Activated T-cell treated with anti-CD3 and anti-CD28 coated beads, Interleukin-2, amount 50 U/mL, for 48 hours (primary cell): ENCODE data around the gene COL4A1.

Experiments
- DNase-seq, 2 experiments: peaks; one replicate each; pipeline ENCODE4 v3.0.0-alpha.2; 2020

COL4A1 gene

GRCh38 chr13:110233181-110233950 lies 73.6 kb downstream of the COL4A1 start:
- no peak for DNase-seq

- no peak for DNase-seq
Observed at GRCh38 chr13:110232756-110233155, 74.2 kb downstream of the COL4A1 start.

GRCh38 chr13:110232142-110232541 lies 74.8 kb downstream of the COL4A1 start:
- no peak for DNase-seq

- DNase-seq: no peak
Observed at GRCh38 chr13:110231348-110232047, 75.5 kb downstream of the COL4A1 start.

- DNase-seq: no peak
Observed at GRCh38 chr13:110230661-110231347, 76.2 kb downstream of the COL4A1 start.

GRCh38 chr13:110229905-110230563 lies 76.9 kb downstream of the COL4A1 start:
- DNase-seq: no peak

GRCh38 chr13:110228936-110229904 lies 77.7 kb downstream of the COL4A1 start:
- DNase-seq: no peak

- no peak for DNase-seq
Observed at GRCh38 chr13:110227864-110228643, 78.9 kb downstream of the COL4A1 start.

- no peak for DNase-seq
Observed at GRCh38 chr13:110227416-110227815, 79.5 kb downstream of the COL4A1 start.

GRCh38 chr13:110225609-110226574 lies 81.1 kb downstream of the COL4A1 start:
- no peak for DNase-seq

- DNase-seq: no peak
Observed at GRCh38 chr13:110225003-110225402, 82.0 kb downstream of the COL4A1 start.

GRCh38 chr13:110224519-110224918 lies 82.4 kb downstream of the COL4A1 start:
- no peak for DNase-seq

- no peak for DNase-seq
Observed at GRCh38 chr13:110221406-110222117, 85.4 kb downstream of the COL4A1 start.

- no peak for DNase-seq
Observed at GRCh38 chr13:110220471-110220870, 86.5 kb downstream of the COL4A1 start.

GRCh38 chr13:110218581-110219201 lies 88.3 kb downstream of the COL4A1 start:
- no peak for DNase-seq

GRCh38 chr13:110217811-110218210 lies 89.1 kb downstream of the COL4A1 start:
- no peak for DNase-seq

GRCh38 chr13:110217085-110217484 lies 89.9 kb downstream of the COL4A1 start:
- DNase-seq: no peak

GRCh38 chr13:110216398-110217041 lies 90.4 kb downstream of the COL4A1 start:
- DNase-seq: no peak
